GM23338 (cell line): ENCODE measurements around the gene EFCAB8.

ENCODE experiments used
- CREB1 ChIP-seq: fragments of 250-450 bp; sonication (Bioruptor Pico); IDR thresholded peaks from 2 replicates; pipeline ENCODE4 v1.5.0; 2020; ENCODE audit warnings: low read depth, mild to moderate bottlenecking, moderate library complexity
- EZH2 ChIP-seq: fragments of 200-600 bp; sonication (generic); IDR thresholded peaks from one replicate; pipeline ENCODE4 v1.8.0; 2017; ENCODE audit warnings: antibody characterized with exemption, mild to moderate bottlenecking, low read depth; ENCODE audit not compliant: unreplicated experiment
- EZH2phosphoT487 ChIP-seq: fragments of 200-600 bp; sonication (generic); IDR thresholded peaks from one replicate; pipeline ENCODE4 v1.8.1; 2018; ENCODE audit warnings: antibody characterized with exemption; ENCODE audit not compliant: unreplicated experiment
- JUNB ChIP-seq: IDR thresholded peaks from one replicate; pipeline ENCODE4 v1.6.1; 2016; ENCODE audit warnings: antibody characterized with exemption; ENCODE audit not compliant: unreplicated experiment
- POLR2AphosphoS5 ChIP-seq: IDR thresholded peaks from 2 replicates; pipeline ENCODE4 v1.6.1; 2016; ENCODE audit warnings: antibody characterized with exemption, low read depth
- STAT1 ChIP-seq: IDR thresholded peaks from one replicate; pipeline ENCODE4 v1.6.1; 2016; ENCODE audit warnings: antibody characterized with exemption; ENCODE audit not compliant: unreplicated experiment
- ZNF331 ChIP-seq: fragments of 250-450 bp; sonication (Bioruptor Pico); IDR thresholded peaks from 2 replicates; pipeline ENCODE4 v1.5.0; 2020; ENCODE audit warnings: low read depth, mild to moderate bottlenecking, moderate library complexity
- TF ChIP-seq, protein P1 (sequence below), 2 experiments: fragments of 200-600 bp in 1 of 2; sonication (generic) in 1 of 2; conservative IDR thresholded peaks; 2 replicates each; pipeline versions ENCODE4 v1.5.1 to v1.6.1; 2016 to 2017; ENCODE audit warnings: antibody characterized with exemption in 2 of 2, low read depth in 2 of 2, mild to moderate bottlenecking in 2 of 2, moderate library complexity in 1 of 2
- TF ChIP-seq, protein P2 (sequence below): IDR thresholded peaks from 2 replicates; pipeline ENCODE4 v1.6.1; 2016; ENCODE audit warnings: antibody characterized with exemption
- TF ChIP-seq, protein P3 (sequence below): IDR thresholded peaks from one replicate; pipeline ENCODE4 v1.6.1; 2018; ENCODE audit warnings: antibody characterized with exemption; ENCODE audit not compliant: unreplicated experiment

DNA sequence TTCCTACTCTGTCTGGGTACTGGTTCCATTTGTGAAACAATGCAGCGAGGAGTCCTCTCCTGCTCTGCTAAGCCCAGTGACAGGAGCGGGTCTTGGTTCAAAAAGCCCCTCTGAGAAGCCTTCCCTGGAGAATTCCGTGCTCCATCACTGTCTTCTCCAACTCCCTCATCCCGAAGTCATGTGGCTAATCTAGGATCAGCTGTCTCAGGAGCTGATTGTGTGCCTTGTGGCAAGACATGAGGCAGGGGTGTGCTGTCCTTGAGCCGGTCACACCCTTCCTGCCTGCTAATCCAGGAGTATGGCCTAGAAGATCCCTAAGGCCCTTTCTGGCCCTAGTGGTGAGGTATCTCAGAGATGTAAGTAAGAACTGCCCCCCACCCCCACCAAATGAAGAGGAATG is 72.0 kb downstream of the EFCAB8 start:
- TF ChIP-seq, protein P1, sequence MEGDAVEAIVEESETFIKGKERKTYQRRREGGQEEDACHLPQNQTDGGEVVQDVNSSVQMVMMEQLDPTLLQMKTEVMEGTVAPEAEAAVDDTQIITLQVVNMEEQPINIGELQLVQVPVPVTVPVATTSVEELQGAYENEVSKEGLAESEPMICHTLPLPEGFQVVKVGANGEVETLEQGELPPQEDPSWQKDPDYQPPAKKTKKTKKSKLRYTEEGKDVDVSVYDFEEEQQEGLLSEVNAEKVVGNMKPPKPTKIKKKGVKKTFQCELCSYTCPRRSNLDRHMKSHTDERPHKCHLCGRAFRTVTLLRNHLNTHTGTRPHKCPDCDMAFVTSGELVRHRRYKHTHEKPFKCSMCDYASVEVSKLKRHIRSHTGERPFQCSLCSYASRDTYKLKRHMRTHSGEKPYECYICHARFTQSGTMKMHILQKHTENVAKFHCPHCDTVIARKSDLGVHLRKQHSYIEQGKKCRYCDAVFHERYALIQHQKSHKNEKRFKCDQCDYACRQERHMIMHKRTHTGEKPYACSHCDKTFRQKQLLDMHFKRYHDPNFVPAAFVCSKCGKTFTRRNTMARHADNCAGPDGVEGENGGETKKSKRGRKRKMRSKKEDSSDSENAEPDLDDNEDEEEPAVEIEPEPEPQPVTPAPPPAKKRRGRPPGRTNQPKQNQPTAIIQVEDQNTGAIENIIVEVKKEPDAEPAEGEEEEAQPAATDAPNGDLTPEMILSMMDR (conservative IDR thresholded peaks at IDR 0.05; ENCODE audit: low read depth in 2 of 2), result no peak
- TF ChIP-seq EZH2, result no peak
- TF ChIP-seq, protein P2, sequence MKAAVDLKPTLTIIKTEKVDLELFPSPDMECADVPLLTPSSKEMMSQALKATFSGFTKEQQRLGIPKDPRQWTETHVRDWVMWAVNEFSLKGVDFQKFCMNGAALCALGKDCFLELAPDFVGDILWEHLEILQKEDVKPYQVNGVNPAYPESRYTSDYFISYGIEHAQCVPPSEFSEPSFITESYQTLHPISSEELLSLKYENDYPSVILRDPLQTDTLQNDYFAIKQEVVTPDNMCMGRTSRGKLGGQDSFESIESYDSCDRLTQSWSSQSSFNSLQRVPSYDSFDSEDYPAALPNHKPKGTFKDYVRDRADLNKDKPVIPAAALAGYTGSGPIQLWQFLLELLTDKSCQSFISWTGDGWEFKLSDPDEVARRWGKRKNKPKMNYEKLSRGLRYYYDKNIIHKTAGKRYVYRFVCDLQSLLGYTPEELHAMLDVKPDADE, result no peak
- TF ChIP-seq POLR2AphosphoS5, result no peak
- TF ChIP-seq ZNF331, result no peak
- TF ChIP-seq EZH2phosphoT487, result no peak
- TF ChIP-seq JUNB, result no peak
- TF ChIP-seq, protein P3, sequence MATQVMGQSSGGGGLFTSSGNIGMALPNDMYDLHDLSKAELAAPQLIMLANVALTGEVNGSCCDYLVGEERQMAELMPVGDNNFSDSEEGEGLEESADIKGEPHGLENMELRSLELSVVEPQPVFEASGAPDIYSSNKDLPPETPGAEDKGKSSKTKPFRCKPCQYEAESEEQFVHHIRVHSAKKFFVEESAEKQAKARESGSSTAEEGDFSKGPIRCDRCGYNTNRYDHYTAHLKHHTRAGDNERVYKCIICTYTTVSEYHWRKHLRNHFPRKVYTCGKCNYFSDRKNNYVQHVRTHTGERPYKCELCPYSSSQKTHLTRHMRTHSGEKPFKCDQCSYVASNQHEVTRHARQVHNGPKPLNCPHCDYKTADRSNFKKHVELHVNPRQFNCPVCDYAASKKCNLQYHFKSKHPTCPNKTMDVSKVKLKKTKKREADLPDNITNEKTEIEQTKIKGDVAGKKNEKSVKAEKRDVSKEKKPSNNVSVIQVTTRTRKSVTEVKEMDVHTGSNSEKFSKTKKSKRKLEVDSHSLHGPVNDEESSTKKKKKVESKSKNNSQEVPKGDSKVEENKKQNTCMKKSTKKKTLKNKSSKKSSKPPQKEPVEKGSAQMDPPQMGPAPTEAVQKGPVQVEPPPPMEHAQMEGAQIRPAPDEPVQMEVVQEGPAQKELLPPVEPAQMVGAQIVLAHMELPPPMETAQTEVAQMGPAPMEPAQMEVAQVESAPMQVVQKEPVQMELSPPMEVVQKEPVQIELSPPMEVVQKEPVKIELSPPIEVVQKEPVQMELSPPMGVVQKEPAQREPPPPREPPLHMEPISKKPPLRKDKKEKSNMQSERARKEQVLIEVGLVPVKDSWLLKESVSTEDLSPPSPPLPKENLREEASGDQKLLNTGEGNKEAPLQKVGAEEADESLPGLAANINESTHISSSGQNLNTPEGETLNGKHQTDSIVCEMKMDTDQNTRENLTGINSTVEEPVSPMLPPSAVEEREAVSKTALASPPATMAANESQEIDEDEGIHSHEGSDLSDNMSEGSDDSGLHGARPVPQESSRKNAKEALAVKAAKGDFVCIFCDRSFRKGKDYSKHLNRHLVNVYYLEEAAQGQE, result no peak
- no peak for TF ChIP-seq STAT1
- TF ChIP-seq CREB1, result no peak
